GM21447 (cell line): ENCODE results near the gene NTRK1.

Experiments
- ATAC-seq: cut with Tn5 transposase; IDR thresholded peaks from one replicate; pipeline ENCODE4 v1.9.1; 2021; ENCODE audit not compliant: unreplicated experiment

The NTRK1 gene

DNA sequence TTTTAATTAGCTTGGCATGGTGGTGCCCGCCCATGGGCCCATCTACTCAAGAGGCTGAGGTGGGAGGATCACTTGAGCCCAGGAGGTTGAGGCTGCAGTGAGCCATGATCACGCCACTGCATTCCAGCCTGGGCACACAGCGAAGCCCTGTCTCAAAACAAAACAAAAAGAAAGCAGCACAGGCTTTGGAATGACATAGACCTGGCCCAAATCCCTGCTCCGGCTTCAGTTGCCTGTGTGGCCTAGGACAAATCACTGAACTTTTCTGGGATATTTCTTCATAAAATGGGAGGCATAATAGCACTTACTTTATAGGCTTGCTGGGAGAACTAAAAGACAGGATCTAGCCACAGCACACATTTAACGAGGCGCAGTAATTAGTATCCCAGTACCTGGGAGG lies 35.3 kb downstream of the NTRK1 start:
- ATAC-seq: no peak

DNA sequence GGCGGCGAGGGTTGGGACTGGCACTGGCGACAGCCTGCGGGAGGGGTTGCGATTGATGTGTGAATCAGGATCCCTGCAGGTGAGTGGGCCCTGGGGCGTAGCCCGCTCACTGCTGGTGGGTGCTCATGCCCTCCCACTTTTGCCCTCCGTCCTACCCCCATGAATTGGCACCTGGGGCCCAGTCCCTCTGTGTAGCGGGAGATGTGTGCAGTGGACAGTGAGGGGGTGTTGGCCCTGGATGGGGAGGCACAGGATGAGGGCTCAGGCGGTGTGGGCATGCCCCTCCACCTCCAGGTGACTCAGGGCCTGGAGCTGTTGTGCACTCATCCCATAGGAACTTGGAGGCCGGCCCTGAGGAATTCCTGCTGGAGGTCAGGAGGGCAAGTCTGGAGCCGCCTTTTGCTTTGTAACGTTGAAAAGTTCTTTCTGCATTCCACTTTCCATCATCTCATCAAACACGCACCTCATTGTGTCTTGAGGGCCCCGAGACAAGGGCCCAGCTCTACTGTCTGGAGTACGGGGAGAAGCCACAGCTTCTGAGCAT lies 35.9 kb downstream of the NTRK1 start:
- ATAC-seq: no peak

GRCh38 chr1:156897078-156897825 lies 36.6 kb downstream of the NTRK1 start:
- ATAC-seq: no peak

DNA sequence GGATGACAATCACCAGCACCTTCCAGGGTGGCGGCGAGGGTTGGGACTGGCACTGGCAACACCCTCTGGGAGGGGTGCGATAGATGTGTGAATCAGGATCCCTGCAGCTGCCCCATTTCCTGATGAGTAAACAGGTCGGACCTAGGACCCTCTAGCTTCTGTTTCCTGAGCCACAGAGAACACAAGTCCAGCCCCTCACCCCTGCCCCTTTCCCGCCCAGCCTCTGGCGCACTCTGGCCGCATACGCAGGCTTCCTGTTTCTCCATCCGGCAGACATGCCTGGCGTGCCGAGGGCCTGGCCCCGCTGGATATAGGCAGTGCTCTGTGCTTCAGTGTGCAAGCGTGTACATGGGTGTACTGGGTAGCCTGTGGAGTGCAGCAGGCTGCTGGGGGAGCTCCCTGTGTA lies 37.5 kb downstream of the NTRK1 start:
- no peak for ATAC-seq

- ATAC-seq: no peak
Observed at GRCh38 chr1:156898971-156899664, 38.5 kb downstream of the NTRK1 start.

- no peak for ATAC-seq
Observed at GRCh38 chr1:156899956-156900718, 39.5 kb downstream of the NTRK1 start.

- no peak for ATAC-seq
Observed at GRCh38 chr1:156900896-156901589, 40.4 kb downstream of the NTRK1 start.

DNA sequence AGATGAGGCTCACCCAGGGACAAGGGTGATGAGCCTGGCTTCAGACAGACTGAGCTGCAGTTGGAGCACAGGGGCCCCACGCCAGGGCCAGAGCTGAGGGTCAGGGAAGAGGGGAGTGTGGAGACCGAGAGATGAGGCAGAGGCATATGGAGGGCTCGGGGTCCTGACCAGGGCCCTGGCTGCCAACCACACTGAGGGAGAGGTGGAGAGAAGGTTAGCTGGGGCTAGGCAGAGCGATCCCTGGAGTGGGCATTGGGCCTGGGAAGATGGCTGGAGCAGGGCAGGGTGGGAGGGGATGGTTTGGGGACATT lies 40.9 kb downstream of the NTRK1 start:
- ATAC-seq: no peak

DNA sequence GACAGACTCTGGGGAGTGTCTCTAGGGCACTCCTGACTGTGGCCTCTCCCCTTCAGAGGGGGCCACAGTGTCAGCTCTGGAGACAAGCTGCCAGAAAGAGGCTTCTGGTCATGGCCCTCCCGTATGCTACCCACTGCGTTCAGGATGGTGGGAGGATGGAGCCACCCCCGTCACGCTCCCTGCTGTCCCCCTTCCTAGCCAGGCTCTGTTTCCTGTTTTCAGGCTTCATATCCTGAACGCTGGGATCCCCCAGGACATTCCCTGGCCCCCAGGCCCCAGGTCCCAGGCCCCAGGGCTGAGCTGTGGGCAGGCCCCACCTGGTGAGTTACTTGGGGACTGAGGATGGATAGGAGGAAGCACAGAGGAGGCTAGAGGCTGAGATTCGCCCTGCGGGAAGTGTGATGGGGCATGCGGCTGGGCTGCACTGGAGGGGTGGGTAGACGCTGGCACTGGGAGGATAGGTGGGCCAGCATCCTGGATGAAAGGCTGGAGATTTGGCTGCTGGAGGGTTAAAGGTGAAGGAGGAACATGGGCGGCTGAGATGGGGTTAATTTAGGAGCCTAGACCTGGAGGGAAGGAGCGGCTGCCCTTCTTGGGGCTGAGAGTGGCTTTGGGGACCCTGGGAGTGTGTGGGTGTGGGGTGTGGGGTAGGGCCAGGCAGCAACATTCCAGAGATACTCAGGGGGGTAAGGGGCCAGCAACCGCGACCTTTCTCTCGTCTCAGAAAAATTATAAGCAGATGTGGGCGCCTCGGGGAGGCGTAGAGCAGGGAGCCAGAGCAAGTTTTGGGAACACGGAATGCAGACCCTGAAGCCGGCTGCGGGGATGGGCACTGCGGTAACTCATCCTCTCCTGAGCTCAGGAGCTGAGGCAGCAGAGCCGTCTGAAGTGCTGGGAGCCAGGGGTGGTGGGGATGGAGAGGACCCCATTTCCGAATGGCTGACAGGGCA lies 41.6 kb downstream of the NTRK1 start:
- ATAC-seq: no peak

GRCh38 chr1:156903328-156904091 lies 42.8 kb downstream of the NTRK1 start:
- ATAC-seq: no peak

DNA sequence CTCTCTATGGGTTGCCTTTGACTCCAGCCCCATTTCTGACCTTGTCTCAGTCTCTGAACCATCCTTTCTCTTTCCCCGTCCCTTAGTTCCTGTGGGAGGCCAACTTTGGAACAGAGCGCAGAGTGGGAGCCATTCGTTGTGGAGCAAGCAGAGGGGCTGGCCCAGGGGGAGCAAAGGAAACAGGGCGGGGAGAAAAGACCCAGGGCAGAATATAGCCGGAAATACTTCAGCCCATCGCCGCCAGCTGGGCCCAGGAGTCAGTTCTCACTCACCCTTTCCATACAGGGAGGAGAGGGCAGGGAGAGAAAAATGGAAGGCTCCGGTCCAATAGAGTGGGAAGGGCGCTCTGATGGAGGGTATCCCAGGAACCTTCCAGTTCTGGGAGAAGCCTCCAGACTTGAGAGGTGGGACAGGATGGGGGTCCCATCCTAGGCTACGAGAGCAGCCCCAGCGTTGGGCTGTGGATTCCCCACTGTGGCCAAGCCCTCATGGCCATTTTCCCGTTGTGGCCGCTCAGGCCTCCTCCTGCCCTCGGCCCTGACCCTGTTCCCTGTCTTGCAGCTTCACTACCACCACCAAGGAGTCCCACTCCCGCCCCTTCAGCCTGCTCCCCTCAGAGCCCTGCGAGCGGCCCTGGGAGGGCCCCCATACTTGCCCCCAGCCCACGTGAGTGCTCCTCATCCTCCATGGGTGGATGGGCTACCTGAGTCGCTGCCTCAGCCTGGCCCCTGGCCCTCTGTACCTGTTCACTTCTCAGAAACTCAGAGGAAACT lies 43.7 kb downstream of the NTRK1 start:
- ATAC-seq: no peak

DNA sequence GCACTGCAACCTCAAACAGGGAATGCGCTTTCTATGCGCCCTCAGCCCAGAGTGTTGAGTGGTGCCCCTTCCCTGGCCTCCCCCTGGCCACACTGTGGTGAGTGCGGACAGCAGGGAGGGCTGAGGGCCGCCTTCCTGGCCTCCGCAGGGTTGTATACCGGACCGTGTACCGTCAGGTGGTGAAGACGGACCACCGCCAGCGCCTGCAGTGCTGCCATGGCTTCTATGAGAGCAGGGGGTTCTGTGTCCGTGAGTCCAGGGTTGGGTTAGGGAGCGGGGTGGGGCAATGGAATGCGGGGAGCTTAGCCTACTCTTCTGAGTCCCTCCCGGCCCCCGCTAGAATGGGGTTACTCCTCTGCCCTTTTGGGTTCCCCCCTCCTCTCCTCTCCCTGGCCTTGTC lies 44.5 kb downstream of the NTRK1 start:
- ATAC-seq: no peak

GRCh38 chr1:156905651-156906050 lies 45.0 kb downstream of the NTRK1 start:
- no peak for ATAC-seq

- ATAC-seq: no peak
Observed at GRCh38 chr1:156906206-156906906, 45.7 kb downstream of the NTRK1 start.

DNA sequence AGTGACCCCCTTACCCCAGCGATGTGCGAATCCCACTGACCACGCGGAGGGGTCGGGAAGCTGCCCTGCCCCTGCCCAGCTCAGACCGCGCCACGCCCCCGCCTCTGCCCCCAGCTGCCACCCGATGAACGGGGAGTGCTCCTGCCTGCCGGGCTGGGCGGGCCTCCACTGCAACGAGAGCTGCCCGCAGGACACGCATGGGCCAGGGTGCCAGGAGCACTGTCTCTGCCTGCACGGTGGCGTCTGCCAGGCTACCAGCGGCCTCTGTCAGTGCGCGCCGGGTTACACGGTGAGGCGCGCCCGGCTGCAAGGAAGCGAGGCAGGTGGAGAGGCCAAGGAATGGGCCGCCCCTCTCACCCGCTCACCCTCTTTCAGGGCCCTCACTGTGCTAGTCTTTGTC lies 47.9 kb downstream of the NTRK1 start:
- no peak for ATAC-seq

- ATAC-seq: no peak
Observed at GRCh38 chr1:156908955-156909354, 48.3 kb downstream of the NTRK1 start.

DNA sequence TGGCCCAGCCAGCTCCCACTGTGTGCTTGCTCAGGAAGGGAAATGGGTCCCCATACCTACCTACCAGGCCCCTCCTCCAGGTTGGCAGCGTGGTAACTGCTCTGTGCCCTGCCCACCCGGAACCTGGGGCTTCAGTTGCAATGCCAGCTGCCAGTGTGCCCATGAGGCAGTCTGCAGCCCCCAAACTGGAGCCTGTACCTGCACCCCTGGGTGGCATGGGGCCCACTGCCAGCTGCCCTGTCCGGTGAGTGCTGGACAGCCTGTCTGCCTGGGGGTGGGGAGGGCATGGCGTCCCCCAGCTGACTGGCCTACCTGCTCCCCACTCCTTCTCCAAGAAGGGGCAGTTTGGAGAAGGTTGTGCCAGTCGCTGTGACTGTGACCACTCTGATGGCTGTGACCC lies 49.0 kb downstream of the NTRK1 start:
- ATAC-seq: no peak

DNA sequence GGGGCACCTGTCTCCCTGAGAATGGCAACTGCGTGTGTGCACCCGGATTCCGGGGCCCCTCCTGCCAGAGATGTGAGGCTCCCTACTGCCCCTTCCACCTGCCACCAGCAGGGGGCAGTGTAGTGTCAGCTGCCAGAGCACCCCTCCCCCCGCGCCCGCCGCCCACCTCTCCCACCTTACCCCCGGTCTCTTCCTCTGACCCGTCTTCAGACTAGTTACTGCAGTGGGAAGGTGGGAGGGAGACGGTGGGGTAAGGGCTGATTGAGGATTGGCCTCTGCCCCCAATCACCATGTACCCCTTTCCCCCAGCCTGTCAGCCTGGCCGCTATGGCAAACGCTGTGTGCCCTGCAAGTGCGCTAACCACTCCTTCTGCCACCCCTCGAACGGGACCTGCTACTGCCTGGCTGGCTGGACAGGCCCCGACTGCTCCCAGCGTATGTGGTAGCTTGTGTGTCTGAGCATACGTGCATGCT lies 49.7 kb downstream of the NTRK1 start:
- ATAC-seq: no peak
